ENCODE measurements around the gene PKNOX1.
"Not testable (repeated sequence)": the region's sequence is repeated elsewhere in the genome, so short reads cannot be mapped to it uniquely, and the experiment has no call there.

Gene PKNOX1

DNA sequence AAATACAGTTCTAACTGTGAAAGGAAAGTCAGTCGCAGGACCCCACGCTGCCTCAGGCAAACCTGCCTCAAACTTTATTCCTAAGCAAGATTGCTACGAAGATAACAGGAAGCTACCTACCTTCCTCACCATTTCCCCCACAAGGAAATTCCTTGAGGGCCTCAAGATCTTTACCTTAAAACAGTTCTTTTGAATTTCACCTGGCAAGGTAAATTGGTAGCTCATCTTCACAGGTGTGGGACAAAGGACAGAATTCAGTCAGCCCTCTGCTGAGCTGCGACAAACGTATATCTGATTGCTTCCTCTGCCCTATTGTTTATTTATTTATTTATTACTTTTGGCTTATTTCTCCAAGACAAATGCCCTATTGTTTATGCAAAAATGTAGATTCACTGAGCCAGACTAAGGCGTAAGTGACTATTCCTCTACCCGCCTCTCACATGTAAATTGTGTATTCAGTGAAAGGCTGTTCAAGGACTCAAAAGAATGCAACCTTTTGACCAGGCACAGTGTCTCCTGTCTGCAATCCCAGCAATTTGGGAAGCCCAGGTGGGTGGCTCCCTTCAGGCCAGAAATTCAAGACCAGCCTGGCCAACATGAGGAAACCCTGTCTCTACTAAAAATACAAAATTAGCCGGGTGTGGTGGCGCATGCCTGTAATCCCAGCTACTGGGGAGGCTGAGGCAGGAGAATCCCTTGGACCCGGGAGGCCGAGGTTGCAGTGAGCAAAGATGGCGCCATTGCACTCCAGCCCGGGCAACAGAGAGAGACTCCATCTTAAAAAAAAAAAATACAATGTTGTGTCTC, 17.3 kb upstream of the PKNOX1 start:
- no peak for DNase-seq

DNA sequence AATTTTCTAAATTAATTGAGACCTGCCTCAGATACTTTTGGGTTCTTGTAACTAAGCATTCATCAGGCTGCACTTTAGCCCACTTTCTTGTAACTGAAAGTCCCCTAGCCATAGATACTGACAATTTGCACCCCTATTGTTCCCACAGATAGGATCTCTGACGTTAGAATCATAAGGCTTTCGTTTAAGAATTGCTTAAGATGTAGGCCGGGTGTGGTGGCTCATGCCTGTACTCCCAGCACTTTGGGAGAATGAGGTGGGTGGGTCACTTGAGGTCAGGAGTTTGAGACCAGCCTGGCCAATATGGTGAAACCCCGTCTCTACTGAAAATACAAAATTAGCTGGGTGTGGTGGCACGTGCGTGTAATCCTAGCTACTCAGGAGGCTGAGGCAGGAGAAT, 16.2 kb upstream of the PKNOX1 start:
- not testable (repeated sequence) for DNase-seq

DNA sequence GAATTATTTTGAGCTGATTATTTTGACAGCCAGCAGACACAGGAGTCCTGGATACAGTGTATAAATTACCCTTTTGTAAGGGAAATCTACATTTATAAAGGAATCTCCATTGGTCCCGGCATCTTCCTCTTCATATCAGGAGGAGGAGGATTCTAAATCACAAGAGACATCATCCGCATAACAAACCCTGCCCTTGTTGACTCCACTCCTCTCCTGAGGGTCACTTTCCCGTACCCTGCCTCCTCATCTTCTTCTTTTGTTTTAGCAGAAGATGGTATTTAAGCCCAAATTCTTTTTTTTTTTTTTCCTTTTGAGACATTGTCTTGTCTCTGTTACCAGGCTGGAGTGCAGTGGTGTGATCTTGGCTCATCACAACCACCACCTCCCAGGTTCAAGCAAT, 14.6 kb upstream of the PKNOX1 start:
- DNase-seq: no peak

DNA sequence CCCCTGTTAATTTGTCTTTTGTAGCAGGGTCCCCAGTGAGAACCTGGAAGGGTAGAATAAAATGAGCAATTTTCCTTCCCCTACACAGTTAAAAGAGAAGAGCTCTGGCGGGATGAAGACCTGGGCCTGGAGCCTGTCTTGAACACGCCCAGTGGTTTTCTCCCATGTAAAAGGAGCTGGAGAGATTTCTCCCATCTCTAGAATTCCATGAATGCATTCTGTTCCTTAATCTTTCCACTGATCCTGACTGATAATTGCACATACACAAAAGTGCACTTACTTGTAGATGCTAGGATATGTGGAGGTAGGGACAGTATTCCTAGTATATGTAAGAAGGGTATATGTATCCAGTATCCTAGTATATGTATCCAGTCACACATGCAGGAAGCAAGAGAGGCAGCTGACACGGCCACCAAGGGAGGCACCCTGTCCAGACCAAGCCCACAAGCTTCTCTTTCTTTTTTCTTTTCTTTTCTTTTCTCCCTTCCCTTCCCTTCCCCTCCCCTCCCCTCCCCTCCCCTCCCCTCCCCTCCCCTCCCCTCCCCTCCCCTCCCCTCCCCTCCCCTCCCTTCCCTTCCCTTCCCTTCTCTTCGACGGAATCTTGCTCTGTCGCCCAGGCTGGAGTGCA, 11.9 kb upstream of the PKNOX1 start:
- DNase-seq: no peak

DNA sequence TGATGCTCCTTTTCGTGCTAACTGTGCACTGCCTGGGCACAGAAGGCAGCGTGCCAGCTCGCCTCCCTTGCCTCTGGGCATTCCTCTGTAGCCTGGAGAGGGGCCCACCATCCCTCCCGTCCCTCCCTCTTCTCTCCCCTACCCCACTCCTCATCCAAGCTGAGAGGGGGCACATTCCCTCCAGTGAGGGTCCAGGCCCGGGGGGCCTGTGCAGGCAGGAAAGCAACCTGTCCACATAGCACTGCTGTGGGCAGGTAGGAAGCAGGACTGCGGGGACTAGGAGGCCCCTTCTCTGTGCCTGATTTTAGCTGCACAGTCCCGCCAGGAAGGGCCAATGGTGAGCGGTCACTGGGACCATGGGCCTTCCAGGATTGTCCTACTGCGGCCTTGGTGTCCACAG, 10.3 kb upstream of the PKNOX1 start:
- DNase-seq: no peak

DNA sequence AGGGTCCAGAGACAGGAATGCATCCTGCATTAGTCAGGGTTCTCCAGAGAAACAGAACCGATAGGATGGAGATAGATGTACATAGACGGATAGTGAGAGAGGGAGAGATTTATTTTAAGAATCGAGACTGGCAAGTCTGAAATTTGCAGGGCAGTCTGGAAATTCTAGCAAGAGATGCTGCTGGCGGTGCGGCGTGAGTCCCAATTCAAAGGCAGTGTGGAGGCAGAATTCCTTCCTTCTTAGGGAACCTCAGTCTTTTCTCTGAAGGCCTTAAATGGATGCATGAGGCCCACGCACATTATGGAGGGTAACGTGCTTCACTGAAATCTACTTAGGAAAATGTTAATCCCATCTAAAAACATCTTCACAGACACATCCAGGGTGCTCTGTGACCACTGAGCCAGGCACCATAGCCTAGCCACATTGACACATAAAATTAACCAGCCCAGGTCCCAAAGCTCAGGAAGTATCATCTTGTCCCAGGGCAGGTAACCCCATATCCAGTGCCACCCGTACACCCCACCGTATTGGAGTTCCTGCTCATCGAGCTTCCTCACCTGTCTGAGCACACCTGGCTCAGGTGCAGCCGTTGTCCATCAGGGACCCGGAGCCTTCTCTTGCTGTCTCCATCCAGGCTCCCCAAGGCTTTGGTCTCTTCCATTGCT, 9.7 kb upstream of the PKNOX1 start:
- no peak for DNase-seq

DNA sequence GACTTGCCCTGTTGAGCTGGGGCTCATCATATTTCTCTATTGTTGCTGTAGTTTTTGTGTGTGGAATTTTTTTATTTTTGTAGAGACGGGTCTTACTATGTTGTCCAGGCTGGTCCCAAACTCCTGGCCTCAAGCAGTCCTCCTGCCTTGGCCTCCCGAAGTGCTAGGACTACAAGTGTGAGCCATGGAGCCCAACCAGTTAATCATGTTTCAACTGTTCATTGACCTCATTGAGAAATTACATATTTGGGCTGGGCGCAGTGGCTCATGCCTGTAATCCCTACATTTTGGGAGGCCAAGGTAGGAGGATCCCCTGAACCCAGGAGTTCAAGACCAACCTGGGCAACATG, 9.2 kb upstream of the PKNOX1 start:
- no peak for DNase-seq

DNA sequence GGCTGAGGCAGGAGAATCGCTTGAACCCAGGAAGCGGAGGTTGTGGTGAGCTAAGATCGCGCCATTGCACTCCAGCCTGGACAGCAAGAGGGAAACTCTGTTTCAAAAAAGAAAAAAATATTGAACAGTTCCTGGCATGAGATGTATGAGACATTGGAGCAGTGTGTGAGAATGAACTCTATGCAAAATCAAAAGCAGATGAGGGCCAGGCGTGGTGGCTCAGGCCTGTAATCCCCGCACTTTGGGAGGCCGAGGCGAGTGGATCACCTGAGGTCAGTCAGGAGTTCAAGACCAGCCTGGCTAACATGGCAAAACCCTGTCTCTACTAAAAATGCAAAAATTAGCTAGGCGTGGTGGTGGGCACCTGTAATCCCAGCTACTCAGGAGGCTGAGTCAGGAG, 6.7 kb upstream of the PKNOX1 start:
- not testable (repeated sequence) for DNase-seq

DNA sequence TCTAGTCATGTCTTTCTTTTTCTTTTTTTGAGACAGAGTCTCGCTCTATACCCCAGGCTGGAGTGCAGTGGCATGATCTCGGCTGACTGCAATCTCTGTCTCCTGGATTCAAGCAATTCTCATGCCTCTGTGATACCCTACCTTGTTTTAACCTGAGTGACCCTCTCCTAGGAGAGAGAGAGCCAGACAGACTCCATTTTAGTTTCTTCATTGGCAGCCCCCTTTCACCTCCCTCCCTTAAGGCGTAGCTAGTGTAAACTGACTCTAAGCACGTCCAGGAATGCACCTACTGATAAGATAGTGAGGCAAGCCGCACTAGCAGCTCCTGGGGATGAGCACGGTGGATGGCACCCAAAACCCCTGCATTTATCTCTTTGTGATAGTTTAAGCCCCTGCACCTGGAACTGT, 5.2 kb upstream of the PKNOX1 start:
- DNase-seq: no peak

DNA sequence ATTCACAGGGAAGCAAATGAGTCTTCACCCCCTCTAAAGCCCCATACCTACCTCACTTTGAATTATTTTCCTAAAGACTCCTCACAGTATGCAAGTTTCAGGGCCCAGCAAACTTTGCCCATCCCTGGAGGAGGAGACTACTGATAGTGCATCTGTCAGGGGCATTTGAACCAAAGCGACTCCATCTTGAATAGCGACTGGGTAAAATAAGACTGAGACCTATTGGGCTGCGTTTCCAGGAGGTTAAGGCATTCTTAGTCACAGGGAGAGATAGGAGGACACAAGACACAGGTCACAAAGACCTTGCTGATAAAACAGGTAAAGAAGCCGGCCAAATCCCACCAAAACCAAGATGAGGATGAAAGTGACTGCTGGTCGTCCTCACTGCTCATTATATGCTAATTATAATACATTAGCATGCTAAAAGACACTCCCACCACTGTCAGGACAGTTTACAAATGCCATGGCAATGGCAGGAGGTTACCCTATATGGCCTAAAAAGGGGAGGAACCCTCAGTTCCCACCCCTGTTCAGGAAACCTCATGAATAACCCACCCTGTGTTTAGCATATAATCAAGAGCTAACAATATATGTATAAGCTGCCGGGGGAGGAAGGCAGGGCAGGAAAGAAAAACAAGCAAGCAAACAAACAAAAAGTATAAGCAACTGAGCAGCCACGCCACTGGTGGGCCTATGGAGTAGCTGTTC, 3.3 kb upstream of the PKNOX1 start:
- DNase-seq: no peak

DNA sequence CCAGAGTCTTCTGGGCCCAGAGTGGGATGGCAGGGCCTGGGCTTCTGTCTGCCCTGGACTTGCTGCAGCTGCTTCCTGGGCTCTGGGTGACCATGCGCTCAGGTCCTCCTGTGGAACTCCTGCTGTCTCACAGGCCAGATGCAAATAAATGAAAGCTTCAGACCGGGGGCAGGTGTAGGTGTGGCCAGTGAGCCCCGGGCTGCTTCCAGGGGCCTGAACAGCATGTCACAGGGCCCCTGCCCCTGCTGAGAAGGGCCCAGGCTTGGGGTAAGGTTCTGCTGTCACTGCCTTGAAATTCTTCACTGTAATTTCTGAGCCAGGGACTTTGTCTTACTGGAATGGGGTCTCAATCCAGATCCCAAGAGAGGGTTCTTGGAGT, 2.5 kb upstream of the PKNOX1 start:
- no peak for DNase-seq

DNA sequence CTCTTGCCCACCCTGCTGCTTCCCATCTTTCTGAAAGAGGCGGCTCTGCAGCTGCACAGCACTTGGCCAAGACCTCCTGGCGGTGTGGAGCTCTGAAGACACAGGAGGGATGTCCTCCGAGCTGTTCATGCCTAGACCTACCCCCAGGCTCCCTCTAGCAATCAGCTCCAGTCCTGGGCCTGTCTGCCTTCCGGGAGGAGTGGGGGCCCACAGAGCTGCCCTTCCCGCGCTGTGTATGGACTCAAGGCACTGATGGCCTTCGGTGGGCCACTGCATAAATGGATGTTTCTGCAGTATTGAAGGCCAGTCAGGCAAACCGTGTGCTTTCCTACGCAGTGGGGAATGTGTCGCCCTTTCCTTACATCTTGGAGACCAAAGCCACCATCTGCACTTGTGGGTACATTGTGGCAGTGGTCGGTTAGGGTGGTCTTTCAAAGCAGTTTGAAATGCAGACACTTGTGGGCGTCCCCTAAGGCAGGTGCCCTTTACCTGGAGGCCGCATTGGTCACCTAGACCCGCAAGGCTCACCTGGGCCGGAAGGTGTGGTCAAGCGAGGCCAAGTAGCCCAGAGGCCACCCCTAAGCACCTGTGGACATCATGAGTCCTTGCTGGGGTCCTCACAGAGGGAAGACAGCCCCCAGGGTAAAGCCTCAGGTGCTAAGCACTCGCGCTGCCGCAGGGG, 912 bp upstream of the PKNOX1 start:
- no peak for DNase-seq

DNA sequence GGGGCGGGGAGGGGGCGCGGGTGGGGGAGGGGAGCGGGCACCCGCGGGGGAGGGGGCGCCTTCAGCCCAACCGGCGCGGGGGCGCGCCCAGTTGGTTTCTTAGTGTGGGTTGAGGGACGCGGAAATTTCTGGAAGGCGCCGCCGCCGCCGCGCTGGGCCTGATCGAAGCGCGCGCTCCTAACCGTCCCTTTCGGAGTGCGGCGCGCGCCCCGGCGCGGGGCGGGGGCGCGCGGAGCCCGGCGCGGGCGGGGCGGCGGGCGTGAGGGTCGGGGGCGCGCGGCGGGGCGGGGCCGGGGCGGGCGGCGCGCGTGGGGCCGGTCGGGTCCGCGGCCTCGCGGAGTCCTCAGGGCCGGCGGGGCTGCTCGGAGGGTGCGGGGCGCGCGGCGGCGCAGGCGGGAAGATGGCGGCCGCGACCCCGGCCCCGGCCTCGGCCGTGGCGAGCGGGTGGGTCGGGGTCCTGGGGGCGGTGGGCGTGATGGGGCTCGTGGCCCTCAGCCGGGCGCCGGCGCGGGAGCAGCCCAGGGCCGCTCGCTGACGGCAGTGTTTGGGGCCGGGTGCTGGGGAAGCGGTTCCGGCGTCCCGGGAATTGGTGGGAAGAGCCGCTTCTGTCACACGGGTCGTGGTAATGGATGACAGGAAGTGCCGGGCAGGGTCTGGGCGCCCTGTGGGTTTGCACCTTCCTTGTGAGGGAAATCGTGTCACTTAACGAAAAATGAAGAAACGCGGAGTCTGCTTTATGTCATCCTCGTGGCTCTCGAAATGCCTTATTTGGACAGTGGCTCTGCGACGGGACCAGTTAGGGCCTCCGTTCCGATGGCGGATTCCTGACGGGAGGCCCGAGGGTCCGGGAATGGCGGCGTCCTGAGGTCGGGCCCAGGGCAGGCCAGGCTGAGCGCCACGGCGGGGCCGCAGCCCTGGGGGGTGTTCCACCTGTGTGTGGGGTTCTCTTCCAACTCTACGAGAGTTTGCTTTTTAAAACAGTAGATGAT, 764 bp downstream of the PKNOX1 start:
- peak; percentile 73 for DNase-seq

DNA sequence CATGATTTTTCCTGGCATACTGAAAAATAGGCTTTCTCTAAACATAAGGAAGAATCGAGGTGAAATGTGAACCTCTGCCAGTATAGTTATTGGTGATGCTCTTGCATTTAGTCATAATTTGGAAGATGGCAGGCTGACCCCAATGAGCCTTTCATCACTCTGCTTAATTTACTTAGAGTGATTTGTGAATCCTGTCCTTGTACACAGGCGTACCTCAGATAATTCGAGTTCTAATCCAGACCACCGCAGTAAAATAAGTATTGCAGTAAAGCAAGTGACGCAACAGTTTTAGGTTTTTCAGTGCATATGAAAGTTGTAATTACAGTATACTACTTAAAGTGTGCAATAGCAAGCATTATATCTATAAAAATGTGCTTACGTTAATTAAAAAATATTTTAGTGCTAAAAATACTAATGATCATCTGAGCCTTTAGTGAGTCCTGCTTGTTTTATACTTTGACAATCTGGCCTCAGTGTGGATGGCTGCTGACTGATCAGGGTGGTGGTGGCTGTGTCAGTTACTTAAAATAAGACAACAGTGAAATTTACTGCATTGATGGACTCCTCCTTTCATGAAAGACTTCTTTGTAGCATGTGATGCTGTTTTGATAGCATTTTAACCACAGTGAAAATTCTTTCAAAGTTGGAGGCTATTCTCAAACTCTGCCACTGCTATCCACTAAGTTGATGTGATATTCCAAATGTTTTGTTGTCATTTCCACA, 1.7 kb downstream of the PKNOX1 start:
- no peak for DNase-seq

DNA sequence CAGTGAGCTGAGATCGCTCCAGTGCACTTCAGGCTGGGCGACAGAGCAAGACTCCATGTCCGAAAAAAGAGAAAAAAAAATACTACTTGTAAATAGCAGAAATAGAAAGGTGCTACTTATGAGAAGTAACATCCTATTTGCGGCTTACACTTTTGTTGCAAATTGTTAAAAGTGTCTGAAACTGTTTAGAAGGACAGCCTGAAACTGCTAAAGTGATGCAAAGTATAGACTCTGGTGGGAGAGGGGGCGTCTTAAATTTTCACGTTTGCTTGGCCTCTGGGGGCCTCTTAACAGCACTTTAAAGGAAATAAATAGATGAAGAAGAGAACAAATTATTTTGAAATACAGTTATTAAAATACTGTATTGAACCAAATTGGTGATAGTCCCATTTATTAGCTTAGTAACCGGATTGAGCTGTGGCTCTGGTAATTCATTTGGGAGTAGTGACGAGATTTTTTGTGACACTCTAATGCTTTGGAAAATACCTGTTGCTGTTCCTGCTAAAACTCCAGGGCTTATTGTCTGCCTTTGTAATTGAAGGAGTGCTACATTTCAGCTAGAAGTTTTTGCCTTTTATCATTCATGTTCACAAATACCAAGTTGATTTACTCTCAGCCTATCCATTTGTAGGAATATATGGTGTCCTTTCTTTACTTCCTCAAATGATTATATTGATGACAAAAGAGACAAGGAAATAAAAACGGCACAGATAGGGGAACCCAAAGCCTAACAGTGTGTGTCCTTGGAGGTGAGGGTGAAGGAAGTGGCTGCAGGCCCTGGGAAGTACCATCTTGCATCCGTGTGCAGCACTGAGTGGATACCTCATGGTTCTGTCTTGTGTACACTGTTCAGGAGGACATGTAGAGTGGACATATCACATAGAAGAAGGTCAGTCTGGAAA, 6.2 kb downstream of the PKNOX1 start:
- no peak for DNase-seq

DNA sequence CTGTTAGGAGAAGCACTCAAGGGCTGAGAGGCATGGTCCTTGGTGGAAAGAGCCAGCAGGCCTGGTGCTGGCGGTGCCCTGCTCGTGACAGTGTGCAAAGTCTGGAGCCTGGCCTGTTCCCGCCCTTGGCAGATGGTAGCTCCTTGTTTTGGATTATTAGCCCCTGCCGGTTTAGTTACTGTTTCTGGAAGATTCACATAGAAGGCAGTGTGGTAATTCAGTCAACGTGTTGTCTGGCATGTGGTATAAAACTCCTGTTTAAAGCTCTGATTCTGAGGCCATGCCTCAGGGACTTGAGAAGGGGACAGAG, 6.8 kb downstream of the PKNOX1 start:
- peak; percentile 68 for DNase-seq

DNA sequence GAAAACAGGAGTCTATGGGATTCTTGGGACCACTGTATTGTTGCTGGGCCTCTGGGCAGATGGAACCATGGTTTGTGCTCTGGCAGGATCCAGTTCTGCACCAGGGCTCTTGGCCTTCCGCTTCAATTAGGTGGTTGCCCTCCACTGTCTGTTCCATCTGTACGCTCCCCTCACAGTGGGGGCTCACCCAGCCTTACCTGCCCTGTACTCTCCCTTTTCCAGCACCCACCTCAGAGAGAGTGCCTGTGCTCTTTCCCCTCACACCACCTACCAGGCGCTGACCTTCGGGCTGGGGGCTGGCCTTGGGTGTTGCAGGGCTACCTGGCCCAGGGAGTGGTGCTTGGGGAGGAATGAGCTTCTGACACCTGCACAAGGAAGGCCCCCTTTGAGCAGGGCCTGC, 7.5 kb downstream of the PKNOX1 start:
- no peak for DNase-seq

DNA sequence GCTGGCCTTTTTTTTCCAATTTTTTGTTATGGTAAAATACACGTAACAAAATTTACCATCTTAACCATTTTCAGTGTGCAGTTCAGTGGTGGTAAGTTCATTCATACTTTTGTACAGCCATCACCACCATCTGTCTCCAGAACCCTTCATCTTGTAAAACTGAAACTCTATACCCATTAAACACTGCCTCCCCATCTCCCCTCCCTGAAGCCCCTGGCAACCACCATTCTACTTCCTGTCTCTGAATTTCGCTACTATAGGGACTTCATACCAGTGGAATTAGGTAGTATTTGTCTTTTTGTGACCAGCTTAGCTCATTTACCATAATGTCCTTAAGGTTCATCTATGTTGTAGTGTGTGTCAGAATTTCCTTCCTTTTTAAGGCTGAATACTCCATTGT, 8.7 kb downstream of the PKNOX1 start:
- DNase-seq: peak; percentile 91

DNA sequence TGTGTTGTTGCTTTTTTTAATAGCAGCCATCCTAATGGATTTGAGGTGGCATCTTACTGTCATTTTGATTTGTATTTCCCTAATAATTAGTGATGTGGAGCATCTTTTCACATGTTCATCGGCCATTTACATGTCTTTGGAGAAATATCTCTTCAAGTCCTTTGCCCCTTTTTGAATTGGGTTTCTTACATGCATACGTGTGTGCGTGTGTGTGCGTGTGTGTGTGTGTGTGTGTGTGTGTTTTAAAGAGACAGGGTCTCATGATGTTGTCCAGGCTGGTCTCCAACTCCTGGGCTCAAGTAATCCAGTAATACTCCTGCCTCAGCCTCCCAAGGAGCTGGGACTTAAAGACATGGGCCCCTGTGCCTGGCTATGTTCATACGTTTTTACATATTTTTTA, 9.5 kb downstream of the PKNOX1 start:
- DNase-seq: no peak

DNA sequence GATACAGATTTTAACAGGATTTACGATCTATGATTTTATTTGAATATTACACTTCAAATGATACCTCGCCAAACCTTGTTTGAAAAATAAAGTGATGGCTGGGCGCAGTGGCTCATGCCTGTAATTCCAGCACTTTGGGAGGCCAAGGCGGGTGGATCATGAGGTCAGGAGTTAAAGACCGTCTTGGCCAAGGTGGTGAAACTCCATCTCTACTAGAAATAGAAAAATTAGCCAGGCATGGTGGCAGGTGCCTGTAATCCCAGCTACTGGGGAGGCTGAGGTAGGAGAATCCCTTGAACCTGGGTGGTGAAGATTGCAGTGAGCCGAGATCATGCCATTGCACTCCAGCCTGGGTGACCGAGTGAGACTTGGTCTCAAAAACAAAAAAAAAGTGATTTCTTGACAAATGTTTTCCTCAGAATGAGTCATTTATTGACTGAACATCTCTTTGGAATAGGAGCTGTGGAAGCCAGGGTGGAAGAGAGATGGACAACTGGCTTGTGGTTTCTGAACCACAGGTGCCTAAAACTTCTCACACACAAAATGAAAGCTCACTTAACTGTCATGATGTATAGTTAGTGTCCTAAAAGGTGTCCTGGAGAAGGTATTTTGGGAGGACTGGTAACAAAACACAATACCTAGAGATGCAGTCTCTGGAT, 11.9 kb downstream of the PKNOX1 start:
- DNase-seq: no peak

All from NCI-H2171 treated with DMSO at 0.1 percent for 48 hours (cell line).